Heart left ventricle (tissue), 13 donors: ENCODE results near the gene NXPE3.

Experiments used
- POLR2A ChIP-seq, 2 donors: fragments of 450-650 bp; IDR thresholded peaks; one replicate each; pipeline ENCODE4 v1.6.1; 2017; ENCODE audit warnings: antibody characterized with exemption in 2 of 2, mild to moderate bottlenecking in 2 of 2, moderate library complexity in 2 of 2
- TF ChIP-seq, protein P1 (sequence below), 12 donors: fragments of 200-600 bp; sonication (generic) in 4 of 12; IDR thresholded peaks; one replicate each; pipeline versions ENCODE4 v1.5.0 to v1.8.0; 2018 to 2022; ENCODE audit warnings: antibody characterized with exemption in 12 of 12, mild to moderate bottlenecking in 5 of 12
- donor health status: ischemic (EF 13 %, LVEDD 7.1; RV severe dilation, severe dysfunction).
- donor health status: DM: no; HTN: yes; CAD: no.
- donor health status: DM: no; HTN: no; CAD: no.
- donor health status: ischemic (EF 25% LVEDD 6.9; RV normal size, moderate dysfunction).
- donor health status: ischemic (EF 25% LVEDD 5.7; RV mildly dilated, moderate dysfunction).
- donor health status: ischemic (EF 35%, LVEDD 5.7; RV mildly dilated, moderate dysfunction).
- donor health status: nonischemic (EF 11% LVEDD 7.7; RV severe dilation, severe dysfunction).
- donor health status: DM: yes; HTN: yes; CAD: no.
- donor health status: PGD.
- donor health status: ischemic (EF 29% LVEDD 5.4; RV normal size, mild dysfunction).
- donor health status: nonischemic (EF 23%, LVEDD 6.1; RV moderate dilation, normal function).

GRCh38 chr3:101858464-101859030, 79.5 kb downstream of the NXPE3 start:
- TF ChIP-seq, protein P1, sequence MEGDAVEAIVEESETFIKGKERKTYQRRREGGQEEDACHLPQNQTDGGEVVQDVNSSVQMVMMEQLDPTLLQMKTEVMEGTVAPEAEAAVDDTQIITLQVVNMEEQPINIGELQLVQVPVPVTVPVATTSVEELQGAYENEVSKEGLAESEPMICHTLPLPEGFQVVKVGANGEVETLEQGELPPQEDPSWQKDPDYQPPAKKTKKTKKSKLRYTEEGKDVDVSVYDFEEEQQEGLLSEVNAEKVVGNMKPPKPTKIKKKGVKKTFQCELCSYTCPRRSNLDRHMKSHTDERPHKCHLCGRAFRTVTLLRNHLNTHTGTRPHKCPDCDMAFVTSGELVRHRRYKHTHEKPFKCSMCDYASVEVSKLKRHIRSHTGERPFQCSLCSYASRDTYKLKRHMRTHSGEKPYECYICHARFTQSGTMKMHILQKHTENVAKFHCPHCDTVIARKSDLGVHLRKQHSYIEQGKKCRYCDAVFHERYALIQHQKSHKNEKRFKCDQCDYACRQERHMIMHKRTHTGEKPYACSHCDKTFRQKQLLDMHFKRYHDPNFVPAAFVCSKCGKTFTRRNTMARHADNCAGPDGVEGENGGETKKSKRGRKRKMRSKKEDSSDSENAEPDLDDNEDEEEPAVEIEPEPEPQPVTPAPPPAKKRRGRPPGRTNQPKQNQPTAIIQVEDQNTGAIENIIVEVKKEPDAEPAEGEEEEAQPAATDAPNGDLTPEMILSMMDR (IDR thresholded peaks at IDR 0.05): no peak
- no peak for TF ChIP-seq POLR2A (IDR thresholded peaks at IDR 0.05)
